Erythroblast (primary cell): ENCODE data around the gene CACTIN.

ENCODE experiments used
- DNase-seq, 2 experiments: peaks; one replicate each; lab custom pipeline; 2025; lab: John Stamatoyannopoulos, UW
- GATA1 ChIP-seq: IDR thresholded peaks from 2 replicates; pipeline ENCODE4 v1.6.1; 2011; ENCODE audit warnings: low read depth, mild to moderate bottlenecking, control low read depth, low read length, moderate library complexity
- POLR2A ChIP-seq: IDR thresholded peaks from 2 replicates; pipeline ENCODE4 v1.6.1; 2011; ENCODE audit warnings: mild to moderate bottlenecking, low read length

Gene CACTIN

DNA sequence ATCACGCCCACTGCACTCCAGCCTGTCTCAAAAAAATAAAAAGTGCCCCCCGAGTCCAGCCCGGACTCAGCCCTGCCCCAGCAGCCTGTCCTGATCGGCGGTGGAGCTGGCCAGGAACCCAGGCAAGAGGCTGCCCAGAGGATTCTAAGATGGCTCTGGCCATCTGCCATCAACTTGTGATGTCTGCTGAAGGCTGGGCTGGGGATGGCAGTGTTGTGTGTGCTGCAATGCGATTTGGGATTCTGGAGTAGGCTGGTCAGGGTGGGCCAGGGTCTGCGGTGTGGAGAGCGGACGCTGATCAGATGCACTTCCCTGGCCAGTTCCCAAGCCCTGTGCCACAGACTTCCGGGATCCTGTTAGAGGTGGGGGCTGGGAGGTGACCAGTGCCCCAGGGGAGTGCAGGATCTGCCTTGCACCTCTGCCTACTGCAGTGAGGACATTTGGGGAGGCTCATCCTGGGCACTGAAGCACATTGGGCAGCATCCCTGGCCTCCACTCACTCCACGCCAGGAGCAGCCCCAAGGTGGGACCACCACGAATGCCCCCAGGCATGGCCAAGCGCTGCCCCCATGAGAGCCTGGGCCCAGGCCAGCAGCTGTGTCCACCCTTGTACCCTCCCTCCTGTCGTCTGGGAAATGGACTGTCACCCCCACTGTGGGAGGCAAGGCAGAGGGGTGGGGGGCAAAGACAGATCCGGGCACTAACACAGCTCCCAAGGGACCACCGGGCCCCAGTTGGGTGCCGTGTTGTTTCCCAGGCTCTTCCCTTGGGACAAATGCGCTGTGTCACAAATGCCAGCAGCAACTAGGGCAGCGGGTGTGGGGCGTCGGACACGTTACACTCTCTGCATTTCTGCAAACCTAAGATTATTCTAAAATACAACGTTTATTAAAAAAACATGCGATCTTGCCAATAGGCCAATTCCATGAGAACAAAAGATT lies 16.5 kb downstream of the CACTIN start:
- no peak for TF ChIP-seq POLR2A
- no peak for TF ChIP-seq GATA1

DNA sequence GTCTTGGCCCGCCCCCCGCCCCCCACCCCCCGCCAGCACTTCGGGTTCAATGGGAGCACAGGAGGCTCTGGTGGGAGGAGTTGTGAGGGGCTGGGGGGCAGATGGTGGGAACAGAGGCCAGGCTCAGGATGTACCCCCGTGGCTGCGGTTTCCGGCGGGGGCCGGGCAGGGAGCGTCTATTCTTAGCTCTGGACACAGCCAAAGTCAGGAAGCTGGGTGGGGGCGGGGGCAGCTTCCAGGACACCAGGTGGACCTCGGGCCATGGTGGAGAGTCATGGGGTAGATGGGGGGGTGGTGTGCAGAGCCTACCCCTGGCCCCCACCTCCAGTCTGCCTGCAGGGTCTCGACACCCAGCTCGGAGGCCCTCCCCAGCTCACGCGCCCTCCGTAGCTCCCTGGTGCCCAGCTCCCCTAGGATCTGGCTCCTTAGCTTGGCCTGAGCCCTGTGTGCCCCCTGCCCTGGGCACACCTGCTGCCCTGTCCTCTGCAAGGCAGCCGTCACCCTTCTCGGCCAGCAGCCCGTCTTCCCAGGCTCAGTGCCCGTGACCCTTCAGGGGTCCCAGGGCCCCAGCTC lies 17.8 kb downstream of the CACTIN start:
- no peak for DNase-seq
- TF ChIP-seq GATA1 (no peak), POLR2A (no peak)

More for the DNA sequence above, 16.5 kb downstream of the CACTIN start:
- no peak for DNase-seq

DNA sequence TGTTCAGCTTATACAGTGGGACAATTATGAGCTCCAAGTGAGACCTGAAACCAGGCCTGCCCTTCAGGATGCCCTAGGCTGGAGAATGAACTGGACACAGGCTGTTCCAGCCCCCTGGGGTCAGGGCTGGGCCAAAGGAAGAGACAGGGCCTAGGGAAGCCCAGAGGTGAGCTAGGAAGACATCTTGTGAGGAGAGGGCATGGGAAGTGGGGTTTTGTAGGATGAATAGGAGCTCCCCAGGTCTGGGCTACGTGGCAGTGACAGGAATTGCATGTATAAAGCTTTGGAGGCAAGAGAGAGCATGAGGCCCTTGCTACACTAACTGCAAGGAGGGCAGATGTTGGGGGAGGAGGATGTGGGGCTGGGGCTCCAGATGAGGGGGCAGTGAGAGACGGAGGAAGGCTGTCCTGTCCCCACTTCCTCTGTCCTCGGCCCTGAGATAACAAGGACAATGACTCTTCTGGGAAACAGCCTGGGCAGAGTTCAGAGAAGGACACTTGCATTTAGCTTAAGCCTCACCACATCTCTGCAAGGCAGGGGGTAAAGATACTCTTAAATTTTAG lies 18.4 kb downstream of the CACTIN start:
- no peak for DNase-seq
- no peak for TF ChIP-seq GATA1
- no peak for TF ChIP-seq POLR2A

DNA sequence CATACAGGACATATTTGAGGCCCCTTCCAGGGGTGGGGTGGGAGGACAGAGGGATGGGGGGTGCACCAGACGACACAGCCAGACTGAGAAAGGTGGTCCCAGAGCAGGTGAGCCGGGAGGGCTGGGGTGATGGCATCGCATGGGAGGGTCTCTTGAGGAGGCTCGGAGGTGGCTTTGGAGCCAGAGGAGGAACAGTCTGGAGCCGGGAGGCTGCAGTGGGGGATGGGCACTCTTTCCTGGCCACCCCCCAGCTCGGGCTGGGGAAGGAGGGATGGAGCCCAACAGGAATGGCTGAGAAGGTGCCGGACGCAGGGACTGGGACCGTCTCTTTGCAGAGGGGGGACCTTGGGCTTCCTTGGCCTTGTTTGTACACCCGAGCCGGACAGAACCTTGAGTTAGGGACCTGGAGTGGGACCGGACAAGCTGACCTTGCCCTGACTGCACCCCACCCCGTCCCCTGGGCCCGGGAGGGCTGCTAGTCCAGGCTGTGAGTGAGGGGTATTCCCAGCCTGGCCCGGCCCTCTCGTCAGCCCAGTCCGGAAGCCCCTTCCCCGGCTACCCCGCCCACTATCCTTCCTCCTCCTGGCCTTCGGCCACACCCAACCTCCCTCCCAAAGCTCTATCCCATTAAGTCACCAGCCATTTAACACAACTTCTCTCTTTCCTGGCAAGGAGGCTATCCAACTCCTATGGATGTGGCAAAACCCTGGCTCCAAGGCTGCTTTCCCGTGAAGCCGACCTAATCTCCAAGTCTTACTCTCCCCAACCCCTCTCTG lies 19.1 kb downstream of the CACTIN start:
- DNase-seq = no peak
- TF ChIP-seq GATA1 (no peak), POLR2A (no peak)

DNA sequence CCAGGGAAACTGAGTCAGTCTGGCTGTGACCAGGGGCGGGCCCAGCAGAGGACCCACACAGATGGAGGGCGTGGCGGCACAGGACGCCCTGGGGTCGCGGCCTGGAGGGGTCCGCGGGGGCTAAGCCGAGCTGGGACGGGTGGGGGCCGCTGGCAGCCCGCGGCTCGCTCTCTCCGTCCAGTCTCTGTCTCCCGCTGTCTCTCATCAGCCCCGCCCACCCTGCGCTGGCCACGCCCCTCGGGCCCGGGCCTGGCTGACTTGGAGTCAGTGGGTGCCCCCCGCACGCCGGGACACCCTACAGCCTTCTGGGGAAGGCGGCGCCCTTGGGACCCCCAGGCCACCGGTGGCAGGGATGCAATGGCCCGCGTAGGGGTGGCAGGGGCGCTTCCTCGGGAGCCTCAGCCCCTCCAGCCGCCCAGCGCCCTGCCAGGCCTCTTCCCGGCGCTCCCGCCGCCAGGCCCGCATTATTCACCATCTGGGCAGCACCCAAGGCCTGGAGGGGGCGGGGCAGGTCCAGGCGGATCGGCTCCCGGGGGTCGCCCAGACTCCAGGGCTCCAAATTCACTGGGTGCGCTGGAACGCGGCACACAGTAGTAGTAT lies 19.8 kb downstream of the CACTIN start, which contains the start of gene TBXA2R:
TBXA2R (minus strand) TSS at position 186 of the 600 bp plus-strand sequence. CDS start 6,241 bp downstream, outside the sequence.
- peak in 1 of 2 experiments; percentile 47 for DNase-seq
- TF ChIP-seq POLR2A = no peak
- TF ChIP-seq GATA1 = no peak

DNA sequence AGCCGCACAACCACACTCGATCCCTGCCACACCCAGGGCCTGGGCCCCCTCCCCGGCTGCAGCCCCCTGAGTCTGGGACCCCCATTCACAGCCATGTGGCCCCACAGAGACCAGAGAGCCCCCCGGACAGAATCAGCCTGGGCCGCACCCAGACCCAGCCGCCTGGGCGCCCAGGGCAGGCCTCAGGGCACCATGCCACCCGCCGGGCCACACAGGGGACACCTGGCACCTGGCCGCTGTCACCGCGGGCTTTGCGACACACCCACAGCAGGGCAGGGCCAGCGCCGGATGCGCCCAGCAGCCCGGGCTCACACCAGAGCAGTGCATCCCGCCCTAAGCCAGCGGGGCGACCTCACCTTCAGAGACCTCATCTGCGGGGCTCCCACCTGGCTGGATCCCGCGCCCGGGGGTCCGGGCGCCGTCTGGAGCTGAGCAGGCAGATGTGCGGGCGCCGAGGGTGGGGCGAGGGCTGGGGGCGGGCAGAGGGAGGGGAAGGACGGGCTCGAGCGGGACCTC lies 20.4 kb downstream of the CACTIN start:
- no peak for TF ChIP-seq GATA1
- TF ChIP-seq POLR2A = no peak
- no peak for DNase-seq

DNA sequence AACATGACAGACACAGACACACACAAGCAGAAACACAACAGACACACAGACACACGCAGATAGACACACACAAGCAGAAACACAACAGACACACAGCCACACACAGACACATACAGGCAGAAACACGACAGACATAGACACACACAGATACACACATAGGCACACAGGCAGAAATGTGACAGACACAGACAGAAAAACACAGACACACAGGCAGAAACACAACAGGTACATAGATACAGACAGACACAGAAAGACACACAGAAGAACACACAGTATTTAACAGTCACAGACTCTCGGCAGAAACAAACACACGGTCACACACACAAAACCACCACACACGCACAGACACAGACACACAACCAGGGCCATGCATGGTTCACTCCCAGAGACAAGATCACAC lies 20.8 kb downstream of the CACTIN start:
- TF ChIP-seq GATA1 (no peak), POLR2A (no peak)
- DNase-seq = no peak

DNA sequence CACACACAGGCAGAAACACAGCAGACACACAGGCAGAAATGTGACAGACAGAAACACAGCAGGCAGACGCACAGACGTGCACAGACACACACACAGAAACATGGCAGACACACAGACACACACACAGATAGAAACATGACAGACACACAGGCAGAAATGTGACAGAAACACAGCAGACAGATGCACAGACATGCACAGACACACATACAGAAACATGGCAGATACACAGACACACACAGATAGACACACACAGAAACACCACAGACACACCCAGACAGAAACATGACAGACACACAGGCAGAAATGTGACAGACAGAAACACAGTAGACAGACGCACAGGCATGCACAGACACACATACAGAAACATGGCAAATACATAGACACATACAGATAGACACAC lies 21.2 kb downstream of the CACTIN start:
- no peak for DNase-seq
- TF ChIP-seq GATA1 (no peak), POLR2A (no peak)

DNA sequence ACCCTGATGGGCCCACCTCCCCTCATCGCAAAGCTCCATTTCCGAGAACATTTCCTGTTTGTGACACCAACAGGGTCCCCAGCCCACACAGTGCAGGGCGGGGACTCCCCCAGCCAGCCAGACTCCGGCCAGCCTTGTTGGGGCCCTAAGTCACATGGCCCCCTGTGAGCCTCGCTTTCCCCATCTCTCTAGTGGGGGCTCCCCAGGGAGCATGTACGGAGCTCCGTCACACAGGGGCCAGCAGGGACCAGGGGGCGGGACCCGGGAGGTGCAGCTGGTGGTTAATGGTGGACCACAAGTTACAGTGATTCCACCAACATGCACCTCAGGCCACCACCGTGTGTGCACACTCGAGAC lies 21.6 kb downstream of the CACTIN start:
- no peak for TF ChIP-seq GATA1
- TF ChIP-seq POLR2A = no peak
- DNase-seq = no peak

DNA sequence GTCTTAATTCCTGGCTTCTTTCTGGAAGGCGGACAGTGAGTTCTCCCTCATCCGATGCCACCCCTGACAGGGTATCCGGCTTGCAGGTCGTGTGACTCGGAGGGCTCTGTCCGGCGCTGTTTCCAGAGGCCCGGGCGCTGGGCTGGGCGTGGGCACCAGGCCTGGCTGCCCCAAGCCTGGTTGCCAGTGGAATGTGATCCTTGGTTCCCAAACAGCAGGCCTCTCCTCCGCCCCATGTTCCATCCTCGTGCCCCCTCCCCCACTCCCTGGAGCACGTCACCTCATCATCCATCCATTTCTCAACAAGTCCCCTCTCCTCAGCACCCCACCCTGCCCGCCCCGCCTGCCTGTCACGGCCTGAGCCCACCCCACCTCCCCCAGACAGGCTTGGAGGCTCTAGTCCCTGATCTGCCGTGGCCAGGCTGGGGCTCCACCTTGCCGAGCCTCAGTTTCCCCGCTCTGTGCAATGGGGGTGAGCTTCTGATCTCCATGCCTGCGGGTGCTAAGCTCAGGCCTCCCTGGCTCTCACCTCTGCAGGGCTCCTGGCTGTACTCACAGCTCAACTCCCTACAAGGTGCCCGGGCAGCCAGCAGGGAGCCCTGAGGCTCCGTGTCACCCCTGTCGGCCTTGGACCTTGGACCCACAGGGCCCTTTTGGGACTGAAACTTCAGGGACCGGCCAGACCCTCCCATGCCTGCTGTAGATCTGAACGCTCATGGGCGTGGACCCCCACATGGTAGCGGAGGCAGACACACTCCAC lies 22.2 kb downstream of the CACTIN start:
- TF ChIP-seq GATA1 = no peak
- no peak for TF ChIP-seq POLR2A
- DNase-seq = no peak

DNA sequence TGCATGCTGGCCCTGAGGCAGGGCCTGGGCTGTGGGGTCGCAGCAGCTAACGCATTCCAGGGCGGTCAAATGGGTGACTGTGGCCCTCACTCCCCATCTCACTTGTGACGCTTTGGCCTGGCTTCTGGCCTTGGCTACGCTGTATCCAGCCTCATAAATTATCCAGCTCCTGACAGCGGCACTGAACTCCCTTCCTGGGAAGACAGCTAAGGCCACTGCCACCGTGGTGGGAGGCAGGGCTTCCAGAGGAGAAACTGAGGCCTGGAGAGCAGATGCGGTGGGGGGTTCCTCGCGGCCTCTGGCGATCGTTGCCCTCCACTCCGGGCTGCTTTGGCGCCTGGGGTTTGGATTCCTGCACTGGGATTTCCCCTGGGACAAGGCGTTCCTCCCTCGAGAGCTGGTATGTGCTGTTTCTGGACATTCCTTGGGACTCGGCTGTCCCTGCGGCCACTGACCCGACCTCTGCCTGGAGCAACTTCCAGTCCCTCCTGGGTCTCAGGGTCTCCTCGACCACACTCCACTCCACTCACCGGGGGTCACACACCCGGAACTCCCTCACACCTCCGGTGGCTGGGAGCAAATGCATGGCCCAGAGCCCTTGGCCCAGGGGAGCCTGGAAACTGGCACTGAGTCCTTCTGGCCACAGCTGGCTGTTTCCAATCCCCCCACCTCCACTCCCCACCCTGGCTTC lies 23.3 kb downstream of the CACTIN start:
- TF ChIP-seq GATA1 (no peak), POLR2A (no peak)
- DNase-seq = no peak

DNA sequence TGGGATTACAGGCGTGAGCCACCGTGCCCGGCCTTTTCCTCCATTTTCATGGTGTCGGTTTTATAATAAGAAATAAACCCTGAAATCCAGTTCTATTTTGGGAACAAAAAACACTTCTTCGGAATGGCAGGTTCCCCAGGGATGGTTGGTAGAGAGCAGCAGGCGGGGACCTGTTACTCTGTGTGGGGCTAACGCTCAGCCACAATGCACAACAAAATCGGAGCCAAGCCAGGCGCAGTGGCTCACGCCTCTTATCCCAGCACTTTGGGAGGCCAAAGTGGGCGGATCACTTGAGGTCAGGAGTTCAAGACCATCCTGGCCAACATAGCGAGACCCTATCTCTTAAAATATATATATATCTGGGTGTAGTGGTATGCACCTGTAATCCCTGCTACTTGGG lies 25.6 kb downstream of the CACTIN start:
- TF ChIP-seq POLR2A = no peak
- no peak for TF ChIP-seq GATA1

More for the DNA sequence above, 25.6 kb downstream of the CACTIN start:
- no peak for DNase-seq
